ENCODE results near the gene CISTR. TPM values are rescaled to one million over a fixed set of nuclear protein-coding genes. Genes with fewer than 3 reads are reported as not detected.
A peak's percentile ranks its signal among the peaks of the same experiment; 100 is the strongest.

The CISTR gene
- total RNA-seq, 1 donor from 2014 or later, result not detected

DNA sequence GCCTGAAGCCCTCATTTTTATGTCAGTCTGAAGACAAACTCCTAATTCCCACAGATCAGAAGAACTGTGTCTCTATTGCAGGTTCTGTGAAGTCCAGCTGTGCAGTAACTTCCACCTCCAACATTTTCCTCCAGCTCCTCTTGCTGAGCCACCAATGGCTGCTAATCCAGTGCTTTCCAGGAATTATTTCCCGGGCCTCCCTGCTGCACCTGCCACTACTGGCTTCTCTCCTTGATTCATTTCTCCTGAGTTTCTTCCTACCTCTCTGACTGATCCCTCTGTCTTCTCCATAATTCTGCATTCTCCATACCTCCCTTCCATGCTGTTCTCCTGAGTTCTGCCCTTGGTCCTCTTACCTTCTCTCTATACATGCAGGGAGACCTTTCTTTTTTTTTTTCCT is 45.7 kb downstream of the CISTR start:
- no peak overlapping the region for H2AFZ ChIP-seq (ENCODE audit: low read depth, low read length)
- H3K9me3 ChIP-seq (ENCODE audit: insufficient read depth, low read depth, low read length), result no peaks in the 10 kb centered on the region
- DNase-seq (ENCODE audit: low read depth) (no peak), FAIRE-seq (no peak)
- no peak for TF ChIP-seq EZH2 (IDR thresholded peaks at IDR 0.05; ENCODE audit: insufficient read depth, low read length)
- TF ChIP-seq, protein P1, sequence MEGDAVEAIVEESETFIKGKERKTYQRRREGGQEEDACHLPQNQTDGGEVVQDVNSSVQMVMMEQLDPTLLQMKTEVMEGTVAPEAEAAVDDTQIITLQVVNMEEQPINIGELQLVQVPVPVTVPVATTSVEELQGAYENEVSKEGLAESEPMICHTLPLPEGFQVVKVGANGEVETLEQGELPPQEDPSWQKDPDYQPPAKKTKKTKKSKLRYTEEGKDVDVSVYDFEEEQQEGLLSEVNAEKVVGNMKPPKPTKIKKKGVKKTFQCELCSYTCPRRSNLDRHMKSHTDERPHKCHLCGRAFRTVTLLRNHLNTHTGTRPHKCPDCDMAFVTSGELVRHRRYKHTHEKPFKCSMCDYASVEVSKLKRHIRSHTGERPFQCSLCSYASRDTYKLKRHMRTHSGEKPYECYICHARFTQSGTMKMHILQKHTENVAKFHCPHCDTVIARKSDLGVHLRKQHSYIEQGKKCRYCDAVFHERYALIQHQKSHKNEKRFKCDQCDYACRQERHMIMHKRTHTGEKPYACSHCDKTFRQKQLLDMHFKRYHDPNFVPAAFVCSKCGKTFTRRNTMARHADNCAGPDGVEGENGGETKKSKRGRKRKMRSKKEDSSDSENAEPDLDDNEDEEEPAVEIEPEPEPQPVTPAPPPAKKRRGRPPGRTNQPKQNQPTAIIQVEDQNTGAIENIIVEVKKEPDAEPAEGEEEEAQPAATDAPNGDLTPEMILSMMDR (IDR thresholded peaks at IDR 0.05; ENCODE audit: insufficient read depth, low read depth, low read length), result no peak
- H4K20me1 ChIP-seq (ENCODE audit: insufficient read depth, low read length), result no peaks in the 10 kb centered on the region
- no peaks in the 10 kb centered on the region for H3K79me2 ChIP-seq (ENCODE audit: insufficient read depth, low read length)
- no peak overlapping the region for H3K4me3 ChIP-seq (ENCODE audit: insufficient read depth, low read depth, low read length)
- no peak overlapping the region for H3K27ac Mint-ChIP-seq (ENCODE audit: unreplicated experiment)
- peaks cover 47% of the 10 kb centered on the region for H3K27me3 ChIP-seq (ENCODE audit: insufficient read depth, low read length)
- no peak overlapping the region for H3K4me2 ChIP-seq (ENCODE audit: low read length)
- H3K27ac ChIP-seq (ENCODE audit: low read depth, low read length), result no peak overlapping the region
- H3K27me3 Mint-ChIP-seq (ENCODE audit: low read depth, unreplicated experiment), result peaks cover 70% of the 10 kb centered on the region
- no peaks in the 10 kb centered on the region for H3K36me3 ChIP-seq (ENCODE audit: insufficient read depth, low read length)
- H3K4me3 Mint-ChIP-seq (ENCODE audit: unreplicated experiment), result no peak overlapping the region
- no peaks in the 10 kb centered on the region for H3K4me1 Mint-ChIP-seq (ENCODE audit: low read depth, unreplicated experiment)
- H3K36me3 Mint-ChIP-seq (ENCODE audit: low read depth, unreplicated experiment), result peaks cover 7% of the 10 kb centered on the region
- H3K4me1 ChIP-seq (ENCODE audit: insufficient read depth, low read length), result no peaks in the 10 kb centered on the region
- H3K9ac ChIP-seq (ENCODE audit: low read length), result no peak overlapping the region
- no peaks in the 10 kb centered on the region for H3K9me3 Mint-ChIP-seq (ENCODE audit: unreplicated experiment)

DNA sequence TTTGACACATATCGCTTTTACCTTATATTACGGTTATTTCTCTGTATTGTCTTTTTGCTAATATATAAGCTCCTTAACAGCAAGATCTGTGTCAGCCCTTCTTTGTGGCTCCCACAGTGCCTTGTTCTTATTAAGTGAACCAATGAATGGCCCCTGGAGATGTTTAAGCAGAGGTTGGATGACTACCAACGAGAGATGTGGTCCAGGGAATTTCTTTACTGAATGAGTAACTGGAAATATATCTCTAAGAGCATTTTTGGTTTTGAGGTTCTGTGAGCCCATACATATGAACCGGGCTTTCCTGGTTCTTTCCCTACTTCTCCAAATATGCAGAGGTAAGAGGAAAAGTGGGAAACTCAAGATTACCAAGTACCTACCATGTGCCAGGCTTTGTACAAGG is 48.0 kb downstream of the CISTR start:
- no peak overlapping the region for H3K27ac ChIP-seq (ENCODE audit: low read depth, low read length)
- Mint-ChIP-seq H3K36me3 (ENCODE audit: low read depth, unreplicated experiment) (no peaks in the 10 kb centered on the region), H3K9me3 (ENCODE audit: unreplicated experiment) (no peaks in the 10 kb centered on the region), H3K27ac (ENCODE audit: unreplicated experiment) (no peak overlapping the region), H3K27me3 (ENCODE audit: low read depth, unreplicated experiment) (peaks cover 81% of the 10 kb centered on the region), H3K4me1 (ENCODE audit: low read depth, unreplicated experiment) (no peaks in the 10 kb centered on the region), H3K4me3 (ENCODE audit: unreplicated experiment) (no peak overlapping the region)
- DNase-seq (ENCODE audit: low read depth) (peak; percentile 74), FAIRE-seq (no peak)
- no peak overlapping the region for H3K9ac ChIP-seq (ENCODE audit: low read length)
- H4K20me1 ChIP-seq (ENCODE audit: insufficient read depth, low read length), result no peaks in the 10 kb centered on the region
- peaks cover 61% of the 10 kb centered on the region for H3K27me3 ChIP-seq (ENCODE audit: insufficient read depth, low read length)
- TF ChIP-seq, protein P1 (IDR thresholded peaks at IDR 0.05; ENCODE audit: insufficient read depth, low read depth, low read length), result no peak
- no peak for TF ChIP-seq EZH2 (IDR thresholded peaks at IDR 0.05; ENCODE audit: insufficient read depth, low read length)
- H3K79me2 ChIP-seq (ENCODE audit: insufficient read depth, low read length), result no peaks in the 10 kb centered on the region
- no peaks in the 10 kb centered on the region for H3K9me3 ChIP-seq (ENCODE audit: insufficient read depth, low read depth, low read length)
- no peak overlapping the region for H2AFZ ChIP-seq (ENCODE audit: low read depth, low read length)
- H3K36me3 ChIP-seq (ENCODE audit: insufficient read depth, low read length), result no peaks in the 10 kb centered on the region
- H3K4me1 ChIP-seq (ENCODE audit: insufficient read depth, low read length), result no peaks in the 10 kb centered on the region
- no peak overlapping the region for H3K4me3 ChIP-seq (ENCODE audit: insufficient read depth, low read depth, low read length)
- no peak overlapping the region for H3K4me2 ChIP-seq (ENCODE audit: low read length)

DNA sequence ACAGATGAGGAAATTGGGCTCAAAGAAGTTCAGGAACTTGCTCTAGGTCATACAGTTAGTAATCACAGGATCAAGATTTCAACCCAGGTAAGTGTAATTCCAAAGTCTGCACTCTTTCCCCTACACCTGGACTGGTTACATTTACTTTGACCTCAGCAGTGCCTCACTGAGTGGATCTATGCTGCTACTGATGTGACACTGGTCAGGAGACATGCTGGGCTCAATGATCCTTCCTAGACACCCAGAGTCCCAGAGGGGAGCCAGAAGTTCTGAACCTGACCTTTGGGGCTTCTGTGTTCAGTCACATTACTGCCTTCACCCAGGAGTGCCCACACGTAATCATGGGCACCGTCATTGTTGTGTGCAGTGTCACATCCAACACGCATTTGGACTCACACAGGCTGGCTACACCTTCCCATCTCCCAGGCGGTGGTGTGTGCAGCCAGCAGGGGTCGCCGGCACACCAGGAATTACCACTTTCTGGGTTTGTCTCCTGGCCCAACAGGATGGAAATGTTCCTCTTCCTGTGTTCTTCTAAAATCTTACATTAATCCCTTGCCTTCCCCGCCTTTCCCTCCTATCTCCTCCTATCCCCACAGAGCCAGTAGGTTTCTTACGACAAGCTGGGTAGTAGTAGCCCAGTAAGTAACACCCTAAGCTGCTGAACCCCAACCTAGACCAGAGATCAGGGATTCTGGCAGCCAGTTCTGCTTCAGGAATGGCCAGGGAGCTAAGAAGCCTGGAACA is 50.1 kb downstream of the CISTR start:
- peaks cover 85% of the 10 kb centered on the region for H3K27me3 Mint-ChIP-seq (ENCODE audit: low read depth, unreplicated experiment)

More for the DNA sequence above, 50.1 kb downstream of the CISTR start:
- H3K36me3 Mint-ChIP-seq (ENCODE audit: low read depth, unreplicated experiment), result no peaks in the 10 kb centered on the region
- no peaks in the 10 kb centered on the region for H3K36me3 ChIP-seq (ENCODE audit: insufficient read depth, low read length)
- no peaks in the 10 kb centered on the region for H3K9me3 ChIP-seq (ENCODE audit: insufficient read depth, low read depth, low read length)
- no peak overlapping the region for H2AFZ ChIP-seq (ENCODE audit: low read depth, low read length)
- H3K4me3 Mint-ChIP-seq (ENCODE audit: unreplicated experiment), result no peak overlapping the region
- H3K9ac ChIP-seq (ENCODE audit: low read length), result no peak overlapping the region
- no peaks in the 10 kb centered on the region for H3K9me3 Mint-ChIP-seq (ENCODE audit: unreplicated experiment)
- peaks cover under 1% of the 10 kb centered on the region for H3K4me1 ChIP-seq (ENCODE audit: insufficient read depth, low read length)
- H4K20me1 ChIP-seq (ENCODE audit: insufficient read depth, low read length), result no peaks in the 10 kb centered on the region
- no peak overlapping the region for H3K27ac Mint-ChIP-seq (ENCODE audit: unreplicated experiment)
- FAIRE-seq (no peak), DNase-seq (ENCODE audit: low read depth) (no peak)
- H3K27me3 ChIP-seq (ENCODE audit: insufficient read depth, low read length), result peaks cover 69% of the 10 kb centered on the region
- TF ChIP-seq, protein P1 (IDR thresholded peaks at IDR 0.05; ENCODE audit: insufficient read depth, low read depth, low read length), result peak; percentile 91
- TF ChIP-seq EZH2 (IDR thresholded peaks at IDR 0.05; ENCODE audit: insufficient read depth, low read length), result no peak
- H3K4me3 ChIP-seq (ENCODE audit: insufficient read depth, low read depth, low read length), result no peak overlapping the region
- H3K79me2 ChIP-seq (ENCODE audit: insufficient read depth, low read length), result no peaks in the 10 kb centered on the region
- H3K4me1 Mint-ChIP-seq (ENCODE audit: low read depth, unreplicated experiment), result no peaks in the 10 kb centered on the region
- no peak overlapping the region for H3K4me2 ChIP-seq (ENCODE audit: low read length)
- H3K27ac ChIP-seq (ENCODE audit: low read depth, low read length), result no peak overlapping the region

Data from astrocyte (in vitro differentiated cells and primary cell).